Measurements from ENCODE around the gene TTC24.
"Not testable (repeated sequence)": the region's sequence is repeated elsewhere in the genome, so short reads cannot be mapped to it uniquely, and the experiment has no call there.

Gene TTC24

DNA sequence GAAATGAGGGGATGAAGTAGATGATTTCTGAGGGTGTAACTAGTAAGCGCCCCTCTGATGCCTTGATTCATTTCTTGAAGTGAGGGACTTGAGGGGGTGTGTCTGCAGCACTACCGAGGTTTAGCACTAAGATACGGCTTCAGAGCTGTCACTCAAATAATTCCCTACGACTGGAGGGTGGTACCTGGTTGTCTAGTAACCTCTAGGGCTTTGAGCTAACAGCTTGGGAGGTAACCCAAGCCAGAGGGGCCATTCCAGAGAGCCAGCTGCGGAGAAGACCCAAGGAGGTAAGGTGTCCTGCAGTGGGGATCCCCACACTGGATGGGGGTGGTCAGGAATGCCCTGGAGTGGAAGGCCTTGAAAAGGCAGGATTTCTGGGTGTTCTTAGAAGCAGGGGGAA is at the start of gene TTC24:
TSS of gene TTC24 (plus strand) at position 252 of the 400 bp plus-strand sequence. CDS start 1,642 bp downstream, outside the sequence.
- no peak for DNase-seq

DNA sequence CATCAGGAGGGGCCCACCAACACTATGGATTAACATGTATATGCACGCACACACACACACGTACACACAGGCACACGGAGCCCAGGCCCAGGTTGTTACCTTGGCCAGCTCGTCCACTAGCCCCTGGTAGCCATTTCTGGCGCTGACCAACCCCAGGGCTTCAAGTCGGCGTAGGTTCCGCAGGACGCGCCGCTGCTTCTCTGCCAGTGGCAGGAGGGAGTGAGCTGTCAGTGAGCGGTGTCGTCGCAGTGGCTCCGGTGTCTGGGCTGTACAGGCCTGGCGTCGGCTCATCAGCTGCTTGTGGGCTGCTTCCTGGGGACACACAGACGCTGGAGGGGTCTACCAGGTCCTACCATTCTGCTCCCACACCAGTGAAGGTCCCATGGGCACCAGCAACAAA is 49.5 kb upstream of the TTC24 start:
- DNase-seq, result no peak

DNA sequence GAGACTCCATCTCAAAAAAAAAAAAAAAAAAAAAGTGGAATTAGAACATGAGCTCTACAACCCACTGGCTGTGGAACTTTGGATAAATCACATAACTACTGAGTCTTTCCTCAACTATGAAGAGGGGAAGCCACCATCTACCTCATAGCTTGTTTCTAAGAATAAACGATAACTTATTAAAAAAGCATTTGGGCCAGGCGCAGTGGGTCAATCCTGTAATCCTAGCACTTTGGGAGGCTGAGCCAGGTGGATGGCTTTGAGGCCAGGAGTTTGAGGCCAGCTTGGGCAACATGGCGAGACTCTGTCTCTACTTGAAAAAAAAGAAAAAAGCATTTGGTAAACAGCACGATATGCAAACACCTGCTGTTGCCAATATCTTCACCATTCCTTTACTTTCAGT is 47.1 kb upstream of the TTC24 start:
- no peak for DNase-seq

DNA sequence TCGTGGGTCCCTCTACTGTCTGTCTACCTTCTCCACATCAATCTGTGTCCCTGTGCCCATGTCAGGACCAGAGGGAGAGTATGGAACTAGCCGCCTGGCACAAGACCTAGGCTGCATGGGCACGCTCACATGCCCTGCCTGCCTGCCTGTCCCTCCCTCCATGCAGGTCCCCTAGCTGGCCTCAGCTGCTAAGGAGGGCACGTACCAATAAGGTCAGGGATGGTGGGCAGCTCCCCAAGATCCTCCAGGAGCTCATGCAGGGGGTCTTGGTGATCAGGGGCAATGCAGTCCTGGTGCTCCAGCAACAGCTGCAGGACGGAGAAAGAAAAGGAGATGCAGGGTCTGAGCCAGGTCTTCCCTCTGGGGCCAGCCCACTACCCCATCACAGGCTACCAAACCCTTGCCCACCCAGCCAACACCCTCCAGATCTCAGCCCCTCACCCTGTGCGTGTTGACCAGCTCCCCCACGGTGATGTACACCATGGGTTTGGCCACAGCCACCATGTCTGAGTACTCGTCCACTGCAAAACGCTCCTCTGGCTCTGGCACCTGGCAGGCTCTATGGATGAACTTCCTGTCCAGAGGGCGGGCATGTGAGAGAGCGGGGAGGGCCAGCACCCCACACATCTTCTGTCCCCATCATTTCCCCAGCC is 45.8 kb upstream of the TTC24 start:
- DNase-seq, result no peak

DNA sequence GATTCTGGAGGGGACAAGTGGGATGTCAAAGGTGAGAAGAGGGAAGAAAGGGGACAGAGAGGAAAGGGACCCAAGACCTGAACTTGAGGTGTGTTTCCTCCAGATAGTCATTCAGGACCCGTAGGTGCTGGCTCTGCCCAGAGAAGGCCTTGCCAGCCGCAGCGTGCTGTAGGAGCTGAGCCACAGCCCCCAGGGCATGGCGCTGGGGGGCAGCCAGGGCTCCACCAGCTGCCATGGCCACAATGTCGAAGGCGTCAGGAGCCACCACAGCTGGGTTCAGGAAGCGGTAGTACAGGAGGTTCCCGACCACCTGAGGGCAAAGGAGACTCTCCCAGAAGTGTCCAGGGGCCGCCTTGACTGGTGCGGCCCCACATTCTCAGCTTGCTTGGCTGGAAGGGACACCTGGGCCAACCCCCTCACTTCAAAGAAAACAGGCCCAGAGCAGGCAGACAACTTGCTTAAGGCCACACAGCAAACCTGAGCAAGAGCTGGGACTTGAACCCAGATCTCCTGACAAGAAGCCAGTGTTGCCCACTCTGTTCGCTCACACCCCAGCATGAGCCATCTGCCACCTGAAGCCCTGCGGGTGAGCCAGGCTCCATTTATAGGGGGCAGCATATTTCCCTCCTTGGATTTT is 45.0 kb upstream of the TTC24 start:
- DNase-seq, result no peak

DNA sequence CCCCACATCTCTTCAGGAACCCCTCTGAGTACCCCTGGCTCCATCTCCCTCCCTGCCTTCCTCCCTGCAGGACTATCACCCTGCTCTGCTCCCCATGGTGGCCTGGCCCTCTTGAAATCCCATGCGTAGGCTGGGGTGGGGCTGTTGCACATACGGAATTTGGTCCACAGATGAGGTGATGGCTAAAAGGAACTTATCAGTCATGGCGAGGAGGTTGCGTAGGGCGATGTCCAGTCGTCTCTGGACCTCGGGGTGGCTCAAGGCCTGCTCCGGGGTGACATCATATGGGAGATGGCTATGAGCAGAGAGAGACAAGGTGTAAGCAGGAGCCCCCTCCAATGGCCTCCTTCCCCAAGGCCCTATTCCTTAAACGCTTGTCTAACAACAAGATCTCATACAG is 42.5 kb upstream of the TTC24 start:
- DNase-seq, result no peak

DNA sequence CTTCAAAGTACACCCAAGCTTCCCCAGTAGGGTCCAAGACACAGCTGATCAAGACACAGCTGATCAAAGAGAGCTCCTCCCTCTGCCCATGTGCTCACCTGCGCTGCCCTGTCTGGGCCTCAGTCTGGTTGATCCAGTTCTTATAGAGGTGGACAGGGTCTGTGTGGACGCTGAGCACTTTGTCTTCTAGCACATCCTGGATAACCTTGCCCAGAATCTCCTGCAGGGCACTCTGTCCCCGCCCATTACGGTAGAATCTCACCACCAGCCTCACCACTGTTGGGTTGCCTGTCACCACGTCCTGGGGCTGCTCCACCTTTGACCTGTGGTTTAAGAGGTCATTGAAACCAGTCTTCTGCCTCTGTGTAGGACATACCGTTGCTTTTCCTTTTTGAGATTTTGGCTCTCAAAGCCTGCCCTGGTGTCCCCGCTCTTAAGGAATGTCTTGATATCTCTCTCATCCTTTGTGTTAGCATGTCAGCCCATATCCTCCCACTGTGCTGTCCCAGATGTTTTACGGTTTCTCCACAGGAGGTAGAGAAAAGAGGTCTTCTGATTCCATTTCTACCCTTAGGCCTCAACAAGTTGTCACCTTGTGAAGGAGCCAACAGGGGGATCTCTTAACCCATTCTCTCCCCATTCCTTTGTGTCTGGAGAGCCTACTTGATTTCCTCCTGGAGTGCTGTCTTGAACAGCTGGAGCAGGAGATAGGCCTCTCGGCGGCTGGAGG is 40.6 kb upstream of the TTC24 start:
- no peak for DNase-seq

DNA sequence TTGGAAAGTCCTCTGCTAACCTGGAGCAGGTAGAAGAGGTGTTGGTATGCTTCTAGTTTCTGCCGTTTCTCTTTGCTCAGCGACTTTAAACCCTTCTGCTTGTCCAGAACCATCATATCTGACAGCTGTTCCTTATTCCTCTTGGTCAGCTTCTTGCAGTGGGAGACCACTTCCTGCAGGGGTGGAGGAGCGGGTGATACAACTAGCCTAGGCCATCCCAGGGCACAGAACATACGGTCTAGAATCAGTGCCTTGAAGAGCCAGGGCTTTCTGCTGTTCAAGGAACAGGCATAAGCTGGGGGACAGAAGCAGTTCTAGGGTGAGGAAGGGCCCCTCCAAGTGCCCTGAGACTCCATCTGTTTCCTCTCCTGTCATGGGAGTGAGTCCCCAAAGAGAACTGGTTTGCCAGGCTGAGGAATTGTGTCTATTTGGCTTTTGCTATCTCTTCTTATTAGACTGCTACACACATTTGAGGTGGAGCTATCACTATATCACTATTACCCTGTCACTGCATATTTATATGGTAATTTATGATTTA is 39.6 kb upstream of the TTC24 start:
- DNase-seq, result no peak

DNA sequence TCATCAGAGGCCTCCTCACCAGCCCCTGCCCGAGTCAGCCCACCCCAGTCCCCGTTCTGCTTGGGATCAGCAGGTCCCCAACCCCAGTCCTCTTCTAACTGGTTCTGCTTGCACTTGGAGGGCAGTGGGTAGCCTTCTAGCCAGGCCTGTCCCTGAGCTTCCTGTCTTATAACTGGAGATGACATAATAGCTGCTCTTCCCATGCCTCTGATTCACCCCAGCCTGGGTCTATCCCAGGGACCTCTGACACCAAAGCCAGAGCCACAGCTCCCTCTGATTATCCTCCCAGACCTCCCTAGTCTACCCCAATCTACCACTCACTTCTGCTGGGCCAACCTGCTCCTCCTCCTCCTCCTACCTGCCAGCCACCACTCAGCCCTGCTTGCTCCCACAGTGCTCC is 38.6 kb upstream of the TTC24 start:
- DNase-seq, result no peak

DNA sequence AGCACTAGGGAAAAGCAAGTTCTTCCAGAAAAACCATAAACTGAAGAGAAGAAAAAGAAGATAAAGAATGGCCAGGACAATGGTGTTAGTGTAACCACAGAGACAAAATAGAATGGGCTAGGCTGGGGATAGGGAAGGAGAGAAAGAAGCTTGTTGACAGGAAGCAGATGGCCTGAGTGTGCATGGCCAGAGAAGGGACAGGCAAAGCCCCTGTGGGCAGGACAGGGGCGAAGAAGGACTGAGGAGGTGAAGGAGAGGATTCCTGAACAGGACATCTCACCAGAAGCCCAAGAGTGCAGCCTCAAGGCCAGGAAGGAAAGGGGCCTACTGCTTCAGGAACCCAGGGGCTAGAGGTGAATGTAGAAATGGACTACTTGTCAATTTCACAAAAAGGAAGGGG is 36.5 kb upstream of the TTC24 start:
- no peak for DNase-seq

DNA sequence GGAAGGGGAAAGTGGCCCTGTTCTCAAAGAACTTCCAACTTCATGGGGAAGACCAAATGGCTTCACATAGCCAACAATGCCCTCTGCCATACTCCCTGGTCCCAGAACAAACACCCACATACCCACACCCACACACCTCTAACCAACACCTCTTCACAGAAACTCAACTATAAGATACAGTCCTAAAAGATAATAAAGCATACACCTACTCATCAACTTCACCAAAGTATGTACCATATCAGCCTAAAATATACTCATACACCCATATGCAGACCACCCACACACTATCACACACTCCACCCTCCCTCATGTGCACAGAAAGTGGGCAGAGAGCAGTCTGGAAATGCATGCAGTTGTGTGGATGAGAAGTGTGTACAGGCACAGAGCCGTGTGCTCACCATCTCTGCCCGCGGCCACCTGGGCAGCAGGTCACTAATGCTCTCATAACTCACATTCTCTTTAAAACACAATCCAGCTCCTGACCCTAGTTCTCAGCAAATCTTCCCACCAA is 34.9 kb upstream of the TTC24 start:
- no peak for DNase-seq

DNA sequence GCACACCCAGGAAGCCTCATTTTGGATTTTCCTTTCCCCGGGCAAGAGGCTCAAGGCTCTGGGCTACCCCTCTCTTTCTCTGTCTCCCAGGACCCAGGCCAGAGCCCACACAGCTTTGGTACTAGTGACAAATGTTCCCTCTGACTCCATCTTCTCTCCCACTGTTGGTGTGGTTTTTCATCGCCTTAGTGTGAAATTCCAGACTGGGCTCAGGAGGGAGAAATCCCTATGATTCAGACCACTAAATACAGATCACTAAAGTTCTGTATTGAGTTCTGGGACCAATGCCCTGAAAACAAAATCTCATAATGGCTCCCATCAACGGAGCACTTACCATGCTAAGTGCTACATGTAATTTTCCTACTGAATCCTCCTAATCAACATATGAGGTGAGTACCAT is 33.3 kb upstream of the TTC24 start:
- no peak for DNase-seq

DNA sequence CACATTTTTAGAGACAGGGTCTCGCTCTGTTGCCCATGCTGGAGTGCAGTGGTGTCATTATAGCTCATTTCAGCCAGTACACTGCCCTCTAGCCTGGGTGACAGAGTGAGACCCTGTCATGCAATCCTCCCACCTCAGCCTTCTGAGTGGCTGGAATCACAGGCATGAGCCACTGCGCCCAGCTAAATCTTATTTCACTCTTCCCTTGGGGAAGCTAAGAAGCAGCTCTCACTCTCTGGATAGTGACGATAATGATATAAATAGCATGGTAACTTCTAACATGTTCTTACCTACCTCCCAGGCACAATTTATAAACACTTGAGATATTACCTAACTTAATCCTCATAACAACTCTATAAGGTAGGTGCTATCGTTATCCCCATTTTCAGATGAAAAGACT is 32.1 kb upstream of the TTC24 start:
- DNase-seq, result no peak

DNA sequence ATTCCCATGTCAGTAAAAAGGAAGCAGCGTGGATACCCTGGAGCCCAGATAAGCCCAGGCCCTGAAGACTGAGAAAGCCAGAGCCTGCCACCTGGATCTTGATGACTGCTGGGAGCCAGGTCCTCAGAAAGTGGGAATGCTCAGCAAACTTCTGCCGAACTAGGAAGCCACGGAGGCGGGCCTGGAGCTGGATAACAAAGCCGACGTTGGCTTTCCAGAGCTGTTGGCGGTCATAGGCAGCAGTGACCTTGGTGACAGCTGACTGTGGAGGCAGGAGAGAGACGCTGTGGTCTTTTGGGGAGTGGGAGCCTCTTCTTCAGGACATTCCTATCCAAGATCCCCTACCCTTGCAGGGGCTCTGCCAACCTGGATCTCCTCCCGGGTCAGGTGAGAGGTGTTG is 31.5 kb upstream of the TTC24 start:
- no peak for DNase-seq

DNA sequence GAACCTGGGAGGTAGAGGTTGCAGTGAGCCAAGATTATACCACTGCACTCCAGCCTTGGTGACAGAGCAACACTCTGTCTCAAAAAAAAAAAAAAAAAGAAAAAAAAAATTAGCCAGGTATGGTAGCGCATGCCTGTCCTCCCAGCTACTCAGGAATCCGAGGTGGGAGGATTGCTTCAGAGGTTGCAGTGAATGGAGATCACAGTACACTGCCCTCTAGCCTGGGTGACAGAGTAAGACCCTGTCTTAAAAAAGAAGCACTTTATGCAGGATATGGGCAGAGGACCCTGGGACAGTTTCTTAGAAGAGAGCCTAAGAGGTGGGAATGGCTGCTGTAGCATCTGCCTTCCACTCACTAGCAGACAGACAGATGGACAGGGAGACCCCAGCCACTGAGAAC is 30.1 kb upstream of the TTC24 start:
- no peak for DNase-seq

DNA sequence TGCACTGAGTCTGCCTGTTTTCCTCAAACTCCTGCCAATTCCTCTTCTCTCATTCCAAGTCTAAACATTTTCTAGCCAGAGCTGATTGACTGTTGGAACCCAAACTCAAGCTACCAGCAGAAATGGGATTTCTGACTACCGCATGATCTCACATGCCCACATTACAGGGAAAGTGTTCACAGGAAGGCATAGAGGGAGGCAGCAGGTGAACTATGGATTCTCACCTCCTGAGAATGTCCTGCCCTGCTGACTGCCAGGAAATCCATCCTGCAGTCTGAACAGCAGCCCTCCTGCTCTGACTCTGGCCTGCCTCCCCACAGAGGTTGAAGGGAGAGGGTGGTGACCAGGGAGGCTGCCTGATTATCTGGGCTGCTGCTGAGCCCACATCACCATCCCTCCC is 29.7 kb upstream of the TTC24 start:
- no peak for DNase-seq

DNA sequence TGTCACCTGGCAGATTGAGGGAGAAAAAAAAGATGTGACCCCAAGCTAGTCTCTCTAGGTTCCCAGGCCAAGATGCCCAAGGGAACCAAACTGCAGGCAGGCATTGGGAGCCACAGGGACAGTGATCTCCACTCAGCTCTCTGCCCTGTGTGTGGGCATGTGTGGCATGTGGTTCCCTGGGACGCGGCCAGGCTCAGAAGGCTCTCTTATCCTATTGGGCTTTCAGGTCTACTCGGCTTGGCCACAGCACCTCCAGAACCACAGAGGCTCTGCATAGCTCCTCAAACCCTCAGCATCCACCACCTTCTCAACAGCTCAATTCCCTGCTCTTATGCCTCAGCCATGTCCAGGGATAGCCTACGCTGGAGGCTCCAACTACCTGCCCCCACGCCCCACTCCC is 29.2 kb upstream of the TTC24 start:
- no peak for DNase-seq

DNA sequence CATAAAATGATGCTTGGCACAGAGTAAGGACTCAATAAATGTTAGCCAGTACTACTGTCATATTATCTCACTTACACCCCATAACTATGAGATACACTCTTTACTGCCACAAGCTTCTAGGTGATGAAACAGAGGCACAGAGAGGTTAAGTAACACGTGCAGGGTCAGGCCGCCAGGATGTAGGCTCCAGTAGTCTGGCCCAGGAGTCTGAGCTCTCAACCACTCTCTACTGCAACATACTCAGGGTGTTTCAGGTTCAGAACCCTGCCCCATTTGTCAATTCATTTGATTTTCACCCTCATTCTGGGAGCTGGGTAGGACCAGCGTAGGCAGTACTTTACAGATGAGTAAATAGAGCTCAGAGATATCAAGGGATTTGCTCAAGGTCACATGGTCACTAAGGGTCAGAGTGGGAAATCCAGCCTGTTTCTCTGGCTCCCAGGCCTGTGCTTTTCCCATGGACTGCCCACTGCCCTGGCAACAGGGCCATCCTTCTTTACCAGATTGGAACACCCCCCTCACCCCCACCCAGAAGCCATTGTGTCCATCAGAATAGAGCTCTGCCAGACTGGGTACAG is 28.4 kb upstream of the TTC24 start:
- DNase-seq, result no peak

DNA sequence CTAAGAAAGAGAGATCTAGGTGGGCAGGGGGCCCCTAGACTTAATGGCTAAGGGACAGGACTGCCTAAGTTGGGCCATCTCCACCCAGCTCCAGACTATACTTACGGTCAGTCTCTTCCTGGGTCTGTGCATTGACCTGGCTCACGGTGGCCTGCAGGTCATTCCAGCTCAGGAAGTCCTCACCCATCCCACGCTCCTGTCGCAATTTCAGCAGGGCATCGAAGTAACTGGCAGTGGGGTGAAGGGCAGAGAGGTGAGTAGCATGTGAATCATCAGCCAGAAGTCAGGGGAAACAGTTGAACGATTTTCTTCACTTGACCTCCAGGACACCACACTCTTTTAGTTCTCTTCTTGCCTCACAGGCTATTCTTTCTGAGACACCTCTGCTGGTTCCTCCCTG is 27.7 kb upstream of the TTC24 start:
- DNase-seq, result no peak

DNA sequence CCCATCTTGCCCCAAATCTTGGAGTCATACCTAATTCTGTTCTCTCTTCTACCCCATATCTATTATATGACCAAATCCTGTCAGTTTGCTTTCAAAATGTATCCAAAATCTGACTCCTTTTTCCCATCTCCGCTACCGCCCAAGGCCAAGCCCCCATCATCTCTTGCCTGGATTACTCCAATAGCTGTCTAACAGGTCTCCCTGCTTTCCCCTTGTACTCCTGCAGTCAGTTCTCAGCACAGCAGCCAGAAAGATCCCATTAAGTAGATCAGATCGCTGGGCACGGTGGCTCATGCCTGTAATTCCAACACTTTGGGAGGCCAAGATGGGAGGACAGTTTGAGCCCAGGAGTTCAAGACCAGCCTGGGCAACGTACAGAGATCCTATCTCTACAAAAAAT is 27.0 kb upstream of the TTC24 start:
- DNase-seq, result no peak

DNA sequence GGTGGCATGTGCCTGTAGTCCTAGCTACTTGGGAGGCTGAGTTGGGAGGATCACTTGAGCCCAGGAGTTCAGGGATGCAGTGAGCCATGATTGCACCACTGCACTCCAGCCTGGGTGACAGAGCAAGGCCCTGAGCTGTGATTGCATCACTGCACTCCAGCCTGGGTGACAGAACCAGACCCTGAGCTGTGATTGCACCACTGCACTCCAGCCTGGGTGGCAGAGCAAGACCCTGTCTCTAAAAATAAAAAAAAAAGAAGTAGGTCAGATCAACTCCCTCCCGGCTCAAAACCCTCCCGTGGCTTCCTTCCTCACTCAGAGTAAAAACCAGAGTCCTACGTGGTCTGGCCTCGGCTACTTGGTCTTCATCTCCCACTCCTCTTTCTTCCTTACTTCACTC is 26.6 kb upstream of the TTC24 start:
- DNase-seq, result not testable (repeated sequence)

DNA sequence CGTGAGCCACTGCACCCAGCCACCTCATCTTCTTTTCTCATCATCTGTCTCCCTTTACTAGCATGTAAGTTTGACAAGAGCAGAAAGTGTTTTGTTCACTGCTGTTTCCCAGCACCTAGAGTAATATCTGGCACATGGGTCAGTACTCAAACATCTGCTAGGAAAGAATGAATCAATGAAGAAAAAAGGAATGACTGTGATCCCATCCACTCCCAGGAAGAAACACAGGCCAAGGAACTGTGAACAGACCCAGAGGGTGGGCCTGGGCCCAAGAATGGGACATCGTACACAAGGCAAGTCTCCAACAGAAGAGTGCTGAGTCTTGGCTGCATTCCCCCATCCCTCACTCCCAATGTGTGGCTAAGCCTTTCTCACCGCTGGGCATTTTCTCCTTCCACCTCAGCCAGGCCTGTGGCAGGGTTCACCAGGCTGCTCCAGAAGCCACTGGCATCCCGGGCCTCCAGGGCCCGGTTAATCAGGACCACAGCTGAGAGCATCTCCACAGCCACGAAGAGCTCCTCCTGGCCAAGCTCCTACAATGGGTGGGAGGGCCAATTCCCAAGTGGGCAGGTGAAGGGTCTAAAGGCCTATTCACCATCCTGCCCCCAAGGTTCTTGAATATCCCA is 25.6 kb upstream of the TTC24 start:
- no peak for DNase-seq

DNA sequence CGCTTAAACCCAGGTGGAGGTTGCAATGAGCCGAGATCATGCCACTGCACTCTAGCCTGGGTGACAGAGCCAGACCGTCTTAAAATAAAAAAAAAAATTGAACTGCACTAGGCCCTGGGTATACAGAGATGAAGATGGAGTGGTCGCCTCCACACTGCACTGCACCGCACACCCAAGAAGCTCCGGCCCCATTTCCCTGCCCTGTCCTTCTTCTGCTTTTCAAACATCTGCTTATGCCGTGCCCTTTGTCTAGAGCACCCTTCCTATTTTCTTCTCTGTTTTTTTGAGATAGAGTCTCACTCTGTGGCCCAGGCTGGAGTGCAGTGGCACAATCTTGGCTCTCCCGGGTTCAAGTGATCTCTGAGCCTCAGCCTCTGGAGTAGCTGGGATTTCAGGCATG is 24.6 kb upstream of the TTC24 start:
- DNase-seq, result no peak
